Chondrocyte (in vitro differentiated cells): ENCODE results near the gene PARD3B. TPM values are rescaled to one million over a fixed set of nuclear protein-coding genes. Genes with fewer than 3 reads are reported as not detected.

Experiments
- DNase-seq: peaks from one replicate; pipeline ENCODE4 v3.0.0; 2021; ENCODE audit warnings: mixed read lengths, low spot score
- H3K27ac Mint-ChIP-seq: one replicate; pipeline ENCODE4 v1.8.0; 2021; ENCODE audit warnings: mild to moderate bottlenecking, moderate library complexity, mixed read lengths; ENCODE audit not compliant: unreplicated experiment
- H3K27me3 Mint-ChIP-seq: 2 replicates; pipeline ENCODE4 v1.8.0; 2021; ENCODE audit warnings: low read depth, mixed read lengths
- H3K36me3 Mint-ChIP-seq: 2 replicates; pipeline ENCODE4 v1.8.0; 2021; ENCODE audit warnings: low read depth, mixed read lengths
- H3K4me1 Mint-ChIP-seq: 2 replicates; pipeline ENCODE4 v1.8.0; 2021; ENCODE audit warnings: low read depth, mild to moderate bottlenecking, mixed read lengths
- H3K4me3 Mint-ChIP-seq: one replicate; pipeline ENCODE4 v1.8.0; 2021; ENCODE audit warnings: mild to moderate bottlenecking, moderate library complexity, mixed read lengths; ENCODE audit not compliant: unreplicated experiment
- H3K9me3 Mint-ChIP-seq: 2 replicates; pipeline ENCODE4 v1.8.0; 2021; ENCODE audit warnings: low read depth, mixed read lengths
- total RNA-seq: library from RNA; stranded (reverse); gene quantifications from 3 replicates; pipeline ENCODE4 v1.2.1, GENCODE V29; 2021
- TF ChIP-seq, protein P1 (sequence below): fragments of 200-600 bp; sonication (generic); IDR thresholded peaks from 2 replicates; pipeline ENCODE4 v1.5.0; 2021; ENCODE audit warnings: antibody characterized with exemption, mild to moderate bottlenecking, moderate library complexity

PARD3B gene
- total RNA-seq, 1 donor from 2014 or later = 24.9 TPM

GRCh38 chr2:205288686-205289085 is 743.4 kb downstream of the PARD3B start:
- DNase-seq = no peak
- H3K4me1 Mint-ChIP-seq = peaks cover 13% of the 10 kb centered on the region
- H3K27me3 Mint-ChIP-seq = no peaks in the 10 kb centered on the region
- H3K4me3 Mint-ChIP-seq = no peak overlapping the region
- H3K36me3 Mint-ChIP-seq = peaks cover 4% of the 10 kb centered on the region
- H3K9me3 Mint-ChIP-seq = no peaks in the 10 kb centered on the region
- no peak overlapping the region for H3K27ac Mint-ChIP-seq
- TF ChIP-seq, protein P1, sequence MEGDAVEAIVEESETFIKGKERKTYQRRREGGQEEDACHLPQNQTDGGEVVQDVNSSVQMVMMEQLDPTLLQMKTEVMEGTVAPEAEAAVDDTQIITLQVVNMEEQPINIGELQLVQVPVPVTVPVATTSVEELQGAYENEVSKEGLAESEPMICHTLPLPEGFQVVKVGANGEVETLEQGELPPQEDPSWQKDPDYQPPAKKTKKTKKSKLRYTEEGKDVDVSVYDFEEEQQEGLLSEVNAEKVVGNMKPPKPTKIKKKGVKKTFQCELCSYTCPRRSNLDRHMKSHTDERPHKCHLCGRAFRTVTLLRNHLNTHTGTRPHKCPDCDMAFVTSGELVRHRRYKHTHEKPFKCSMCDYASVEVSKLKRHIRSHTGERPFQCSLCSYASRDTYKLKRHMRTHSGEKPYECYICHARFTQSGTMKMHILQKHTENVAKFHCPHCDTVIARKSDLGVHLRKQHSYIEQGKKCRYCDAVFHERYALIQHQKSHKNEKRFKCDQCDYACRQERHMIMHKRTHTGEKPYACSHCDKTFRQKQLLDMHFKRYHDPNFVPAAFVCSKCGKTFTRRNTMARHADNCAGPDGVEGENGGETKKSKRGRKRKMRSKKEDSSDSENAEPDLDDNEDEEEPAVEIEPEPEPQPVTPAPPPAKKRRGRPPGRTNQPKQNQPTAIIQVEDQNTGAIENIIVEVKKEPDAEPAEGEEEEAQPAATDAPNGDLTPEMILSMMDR = no peak

GRCh38 chr2:205290299-205290698 is 745.0 kb downstream of the PARD3B start:
- H3K4me3 Mint-ChIP-seq = no peak overlapping the region
- H3K9me3 Mint-ChIP-seq = no peaks in the 10 kb centered on the region
- no peak overlapping the region for H3K27ac Mint-ChIP-seq
- H3K36me3 Mint-ChIP-seq = peaks cover 4% of the 10 kb centered on the region
- DNase-seq = no peak
- peaks cover 13% of the 10 kb centered on the region for H3K4me1 Mint-ChIP-seq
- TF ChIP-seq, protein P1 = no peak
- H3K27me3 Mint-ChIP-seq = no peaks in the 10 kb centered on the region

GRCh38 chr2:205292665-205293295 is 747.5 kb downstream of the PARD3B start:
- H3K27ac Mint-ChIP-seq = no peak overlapping the region
- TF ChIP-seq, protein P1 = no peak

DNA sequence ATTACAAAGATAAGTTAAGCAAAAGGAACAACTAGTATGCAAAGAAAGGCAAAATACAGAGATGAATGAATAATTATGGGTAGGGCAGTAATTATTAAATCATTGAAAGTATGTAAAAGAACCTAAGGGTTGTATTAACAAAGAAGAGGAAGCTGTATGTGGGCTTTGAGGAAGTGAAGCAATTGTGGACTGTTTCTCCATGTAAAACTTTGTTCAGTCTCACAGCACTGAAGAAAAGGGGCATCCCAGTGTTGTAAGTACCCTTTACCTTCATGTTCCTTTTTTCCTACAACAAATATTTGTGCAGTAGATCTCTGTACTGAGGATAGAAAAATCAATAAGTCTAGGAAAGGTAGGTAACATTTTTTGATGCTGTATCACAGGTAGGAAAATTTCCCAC is 748.3 kb downstream of the PARD3B start:
- TF ChIP-seq, protein P1 = no peak
- Mint-ChIP-seq H3K4me3 (no peak overlapping the region), H3K4me1 (peaks cover under 1% of the 10 kb centered on the region), H3K27ac (no peak overlapping the region), H3K27me3 (no peaks in the 10 kb centered on the region), H3K36me3 (peaks cover 3% of the 10 kb centered on the region), H3K9me3 (no peaks in the 10 kb centered on the region)
- no peak for DNase-seq

More at GRCh38 chr2:205292665-205293295, 747.5 kb downstream of the PARD3B start:
- peaks cover 4% of the 10 kb centered on the region for H3K36me3 Mint-ChIP-seq
- H3K4me1 Mint-ChIP-seq = peaks cover 7% of the 10 kb centered on the region
- H3K27me3 Mint-ChIP-seq = no peaks in the 10 kb centered on the region
- DNase-seq = no peak
- no peak overlapping the region for H3K4me3 Mint-ChIP-seq
- H3K9me3 Mint-ChIP-seq = no peaks in the 10 kb centered on the region

DNA sequence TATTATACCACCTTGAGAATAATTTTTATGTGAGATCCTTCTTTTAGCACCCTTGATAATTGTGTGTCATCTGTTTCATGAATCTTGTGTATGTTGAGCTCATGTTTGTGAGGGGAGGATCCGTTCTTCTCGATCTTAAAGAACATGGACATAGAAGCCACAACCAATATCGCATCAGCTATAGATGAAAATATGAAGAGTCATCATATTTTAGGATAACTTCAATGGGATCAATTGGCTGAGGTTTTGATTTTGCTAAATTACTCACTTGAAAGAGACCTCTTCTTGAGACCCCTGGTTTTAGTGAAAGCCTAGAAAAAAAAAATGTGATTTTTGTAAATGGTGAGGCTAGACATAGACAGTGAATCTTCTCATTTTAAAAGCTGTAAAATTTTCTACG is 751.7 kb downstream of the PARD3B start:
- Mint-ChIP-seq H3K4me3 (no peak overlapping the region), H3K27ac (no peak overlapping the region), H3K27me3 (no peaks in the 10 kb centered on the region), H3K36me3 (peaks cover 2% of the 10 kb centered on the region), H3K4me1 (no peaks in the 10 kb centered on the region), H3K9me3 (no peaks in the 10 kb centered on the region)
- TF ChIP-seq, protein P1 = no peak
- no peak for DNase-seq
